Fibroblast of upper back skin (primary cell): Measurements from ENCODE around the gene NR1H3.
A peak's percentile ranks its signal among the peaks of the same experiment; 100 is the strongest.

ENCODE experiments used
- DNase-seq: peaks from one replicate; pipeline ENCODE4 v3.0.0-alpha.2; 2013

NR1H3 gene

DNA sequence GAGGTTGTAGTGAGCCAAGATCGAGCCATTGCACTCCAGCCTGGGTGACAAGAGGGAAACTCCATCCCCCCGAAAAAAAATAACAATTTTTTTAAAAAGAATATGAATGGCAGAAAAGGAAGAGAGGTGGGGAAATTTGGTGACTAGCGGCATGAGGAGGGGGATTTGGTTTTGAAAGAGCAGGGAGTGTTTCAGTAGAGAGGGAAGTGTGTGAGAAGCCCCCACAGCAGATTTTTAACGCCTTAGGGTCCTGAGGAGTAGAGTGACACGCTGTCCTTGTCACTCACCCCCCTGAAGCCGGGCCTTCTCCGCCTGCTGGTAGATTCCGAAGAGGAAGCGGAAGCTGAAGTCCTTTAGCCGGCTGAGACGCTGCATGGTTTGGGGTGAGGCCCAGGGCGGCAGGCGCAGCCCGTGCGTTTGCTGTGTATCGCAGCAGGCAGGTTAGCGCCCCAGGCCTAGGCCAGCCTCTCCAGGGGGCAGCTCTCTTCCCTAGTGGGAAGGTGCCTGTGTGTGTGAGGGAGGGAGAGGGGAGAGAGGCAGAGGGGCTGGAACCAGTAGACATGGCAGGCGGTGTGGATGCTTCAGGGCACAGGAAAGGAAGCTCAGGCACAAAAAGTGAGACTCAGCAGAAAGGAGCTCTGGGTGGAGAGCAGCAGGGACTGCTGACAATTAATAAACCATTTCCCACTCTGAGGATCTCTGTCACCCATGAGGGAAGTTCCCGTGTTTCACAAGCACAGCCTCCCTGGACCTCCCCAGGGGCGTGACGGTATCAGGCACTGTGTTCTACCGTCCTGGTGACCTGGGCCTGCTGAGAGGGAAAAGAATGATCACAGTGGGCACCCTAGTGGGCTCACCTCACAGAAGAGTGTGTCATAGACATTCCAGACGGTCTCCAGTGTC is 13.1 kb upstream of the NR1H3 start:
- DNase-seq = no peak

DNA sequence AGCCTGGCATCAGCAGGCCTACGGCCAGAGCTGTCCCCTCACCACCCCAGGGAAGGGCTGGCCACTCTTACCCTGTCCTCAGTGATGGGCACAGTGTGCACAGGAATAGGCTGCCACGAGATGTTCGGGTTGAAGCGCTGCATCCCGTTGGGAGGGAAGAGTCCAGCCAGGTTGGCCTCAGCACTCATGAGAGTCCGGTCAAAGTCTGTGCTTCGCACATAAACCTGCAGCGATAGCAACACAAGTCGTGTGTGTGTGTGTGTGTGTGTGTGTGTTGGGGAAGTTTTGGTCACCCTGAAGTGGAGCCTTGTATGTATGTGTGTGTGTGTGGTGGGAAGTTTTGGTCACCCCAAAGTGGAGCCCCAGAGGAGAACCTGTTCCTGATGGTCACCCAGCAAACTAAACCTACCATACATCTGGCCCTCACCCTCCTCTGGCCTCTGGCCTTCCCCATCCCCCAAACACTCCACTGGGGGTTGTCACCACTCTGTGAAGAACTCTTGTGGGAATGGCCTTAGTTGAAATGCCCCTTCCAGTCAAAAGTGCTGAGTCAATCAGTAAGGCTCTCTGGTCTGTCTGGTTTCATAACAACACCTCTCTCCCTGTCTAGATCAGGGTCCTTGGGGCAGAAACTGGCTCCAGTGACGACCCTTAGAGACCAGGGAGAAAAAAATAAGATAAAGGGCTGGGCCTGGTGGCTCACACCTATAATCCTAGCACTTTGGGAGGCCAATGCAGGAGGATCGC is 12.0 kb upstream of the NR1H3 start:
- DNase-seq = no peak

DNA sequence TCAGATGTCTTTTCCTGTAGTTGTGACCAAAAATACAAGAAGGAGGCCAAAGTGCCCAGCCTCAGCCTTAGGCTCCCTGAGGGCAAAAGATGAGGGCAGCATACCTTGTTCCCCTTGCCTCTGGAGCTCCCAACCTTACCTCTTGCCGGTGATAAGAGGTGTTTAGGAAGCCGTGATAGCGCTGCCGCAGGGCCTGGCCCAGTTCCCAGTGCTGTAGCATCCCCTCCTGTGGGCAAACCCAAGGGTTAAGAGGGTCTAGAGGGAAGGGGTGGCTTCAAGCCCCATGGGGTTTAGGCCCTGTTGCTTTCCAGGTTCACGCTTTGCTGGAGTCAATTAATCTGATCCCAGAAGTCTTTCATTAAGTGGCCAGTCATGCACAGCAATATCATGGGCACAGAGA is 10.3 kb upstream of the NR1H3 start:
- DNase-seq = no peak

DNA sequence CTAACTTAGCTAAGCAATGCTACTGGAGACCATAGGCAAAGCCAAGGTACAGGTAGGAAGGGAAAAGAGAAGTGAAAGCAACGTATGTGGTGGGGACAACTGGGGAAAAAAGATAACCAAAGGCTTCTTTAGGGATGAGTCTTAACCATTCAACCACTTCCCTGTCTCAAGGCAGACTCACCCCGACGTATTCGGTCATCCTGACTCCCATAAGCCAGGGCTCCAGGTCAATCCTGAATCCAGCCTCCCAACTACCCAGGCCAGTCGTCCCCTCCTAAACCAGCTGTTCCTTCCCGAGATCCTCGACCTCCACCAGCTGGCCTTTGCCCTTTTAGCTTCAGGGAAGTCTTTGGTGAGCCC is 9.5 kb upstream of the NR1H3 start:
- DNase-seq = no peak

DNA sequence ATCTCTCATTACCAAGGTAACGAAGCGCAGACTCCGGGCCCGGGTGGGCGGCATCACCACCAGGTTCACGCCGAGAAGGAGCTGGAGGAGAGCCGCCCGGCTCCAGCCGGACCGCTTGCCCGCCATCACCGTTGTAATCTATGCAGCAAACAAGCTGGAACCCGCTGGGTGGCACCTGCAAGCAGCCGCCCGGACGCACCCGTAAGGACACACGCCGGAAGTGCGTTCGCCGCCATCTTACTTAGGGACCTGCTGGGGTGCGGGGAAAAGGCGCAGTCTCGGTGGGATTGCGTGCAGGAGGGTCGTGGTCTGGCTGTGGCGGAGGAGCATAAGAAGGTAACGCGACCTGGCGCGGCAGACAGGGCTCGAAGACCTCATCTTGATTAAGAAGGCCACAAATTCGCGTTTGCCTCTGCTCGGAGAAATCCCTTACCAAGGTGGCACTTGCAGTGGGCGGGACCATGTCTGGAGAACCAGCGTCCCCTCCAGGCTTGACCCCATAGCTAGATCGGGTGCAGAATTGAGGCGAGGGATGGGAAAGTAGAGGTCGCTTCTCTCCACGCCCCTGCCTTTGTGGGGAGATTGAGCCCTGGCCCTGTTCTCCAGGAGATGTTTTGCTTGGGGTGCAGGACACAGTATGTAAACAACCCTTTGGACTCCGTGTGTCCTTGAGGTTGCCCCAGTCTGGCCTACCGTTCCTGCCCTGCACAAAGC is 9.0 kb upstream of the NR1H3 start, which contains the start of gene ACP2:
Gene ACP2 (minus strand): TSS at position 151 of the 714 bp plus-strand sequence. CDS start 25 bp downstream, at position 126.
- peak; percentile 84 for DNase-seq

DNA sequence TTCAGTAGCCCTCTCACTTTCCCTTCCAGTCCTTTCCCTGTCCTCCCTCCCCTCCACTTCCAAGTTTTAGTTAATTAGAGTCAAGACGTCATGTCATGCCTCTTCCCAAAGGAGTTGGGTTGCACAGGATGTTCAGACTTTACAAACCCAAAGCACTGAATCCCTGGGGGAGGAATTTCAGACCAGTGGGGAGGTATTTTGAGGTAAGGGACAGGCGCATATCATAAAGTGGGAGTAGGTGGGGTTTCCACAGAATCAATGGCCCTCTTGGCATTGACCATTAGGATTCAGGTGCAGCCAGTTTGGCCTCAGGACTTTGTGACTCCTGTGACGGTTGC is 8.4 kb upstream of the NR1H3 start:
- DNase-seq = no peak

DNA sequence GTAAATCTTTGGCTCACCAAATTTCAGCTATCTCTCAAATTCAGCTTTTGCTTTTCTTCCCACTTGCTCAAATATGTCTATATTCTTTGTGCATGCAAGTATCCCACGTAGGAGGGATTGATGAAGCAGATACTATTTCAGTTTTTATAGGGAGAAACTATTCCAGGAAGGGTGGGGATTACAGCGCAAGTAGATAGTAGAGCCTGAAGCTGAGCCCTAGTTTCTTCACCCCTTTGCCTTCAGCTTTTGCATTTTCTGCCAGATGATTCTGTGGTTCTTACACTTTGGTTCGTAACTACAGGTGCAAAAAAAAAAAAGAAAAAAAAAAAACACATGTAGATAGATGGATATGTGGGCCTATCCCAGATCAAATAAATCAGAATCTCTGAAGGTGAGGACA is 6.0 kb upstream of the NR1H3 start:
- DNase-seq = no peak

DNA sequence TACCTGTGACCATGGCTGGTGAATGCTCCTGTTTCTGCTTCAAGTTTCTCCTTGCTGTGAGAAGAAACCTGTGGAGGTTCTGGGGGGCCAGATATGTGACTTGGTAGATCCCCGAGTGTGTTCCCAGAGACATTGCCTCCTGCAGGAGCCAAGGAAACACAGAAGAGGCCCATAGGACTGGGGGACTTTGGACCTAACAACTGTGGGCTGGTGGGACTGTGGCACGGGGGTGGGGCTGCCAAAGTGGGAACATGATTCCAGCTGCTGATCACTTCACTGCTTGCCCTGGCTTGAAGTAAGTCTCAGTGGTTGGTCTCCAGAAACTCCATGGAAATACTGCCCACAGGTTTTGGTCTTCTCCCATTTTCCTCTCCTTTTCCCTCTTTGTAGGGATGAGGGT is 4.1 kb upstream of the NR1H3 start:
- DNase-seq = no peak

DNA sequence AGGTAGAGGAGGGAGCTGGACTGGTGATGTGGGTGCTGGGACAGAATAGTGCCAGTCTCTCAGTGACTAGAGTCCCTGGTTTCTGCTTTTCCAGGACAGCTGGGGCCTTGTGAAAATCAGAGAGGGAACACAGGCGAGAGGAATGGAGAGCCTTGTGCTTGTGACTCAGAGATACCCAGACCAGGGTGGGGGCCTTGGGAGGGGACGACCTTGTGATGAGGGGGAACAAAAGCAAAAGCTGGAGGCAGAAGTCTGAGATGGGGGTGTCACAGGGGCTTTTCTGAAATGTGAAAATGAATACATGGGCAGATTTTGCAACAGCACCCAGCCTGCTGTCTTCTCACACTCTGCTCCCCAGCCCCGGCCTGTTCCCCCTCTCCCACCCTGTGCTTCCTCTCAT is 3.4 kb upstream of the NR1H3 start:
- DNase-seq = no peak

DNA sequence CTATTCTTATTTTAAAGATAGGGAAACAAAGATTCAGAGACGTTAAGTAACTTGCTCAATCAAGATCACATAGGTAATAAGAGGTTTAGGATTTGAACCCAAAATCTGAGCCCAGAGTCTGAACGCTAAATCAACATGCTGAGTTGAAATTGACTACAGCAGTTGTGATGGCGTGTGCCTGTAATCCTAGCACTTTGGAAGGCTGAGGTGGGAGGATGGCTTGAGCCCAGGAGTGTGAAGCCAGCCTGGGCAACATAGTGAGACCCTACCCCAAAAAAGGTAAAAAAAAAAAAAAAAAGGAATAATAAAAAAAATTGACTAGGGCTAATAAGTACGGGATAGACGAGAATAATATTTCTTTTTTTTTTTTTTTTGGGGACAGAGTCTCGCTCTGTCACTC is 1.4 kb upstream of the NR1H3 start:
- no peak for DNase-seq

DNA sequence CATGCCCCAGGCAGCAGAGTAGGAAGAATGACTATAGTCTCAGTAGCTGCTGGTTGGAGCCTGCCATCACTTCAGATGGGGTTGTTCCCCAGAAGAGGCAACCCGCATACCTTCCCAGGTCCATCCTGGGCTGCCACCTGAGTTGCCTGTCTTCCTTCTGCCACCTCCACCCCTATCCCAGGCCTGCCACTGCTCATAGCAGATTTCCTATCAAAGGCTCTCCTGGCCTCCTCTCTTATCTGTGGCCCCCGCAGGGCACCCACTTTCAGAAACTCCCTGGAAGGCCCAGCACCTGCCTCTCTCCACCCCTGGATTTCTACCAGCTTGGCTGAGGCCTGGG is 649 bp upstream of the NR1H3 start:
- no peak for DNase-seq

DNA sequence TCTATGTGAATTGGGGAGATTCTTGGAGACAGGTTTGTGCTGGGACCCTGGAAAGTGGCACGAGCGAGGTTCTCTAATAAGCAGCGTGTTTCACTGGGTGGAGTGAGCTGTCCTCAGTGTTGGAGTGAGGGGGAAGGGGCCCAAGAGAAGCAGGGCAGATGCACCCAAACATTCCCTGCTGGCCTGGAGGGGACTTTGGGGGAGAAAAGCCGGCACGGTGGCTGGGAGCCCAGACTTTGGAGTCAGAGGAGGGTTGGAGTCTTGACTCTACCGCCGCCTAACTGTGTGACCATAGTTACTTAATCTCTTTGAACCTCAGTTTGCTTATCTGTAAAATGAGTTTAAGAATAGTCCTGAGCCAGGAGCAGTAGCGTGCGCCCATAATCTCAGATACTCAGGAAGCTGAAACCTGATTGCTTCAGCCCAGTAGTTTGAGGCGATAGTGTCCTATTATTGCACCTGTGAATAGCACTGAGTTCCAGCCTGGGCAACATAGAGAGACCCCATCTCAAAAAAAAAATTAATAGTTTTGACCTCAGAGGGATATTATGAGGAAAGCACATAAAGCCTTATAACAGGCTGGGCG is 614 bp downstream of the NR1H3 start:
- no peak for DNase-seq

DNA sequence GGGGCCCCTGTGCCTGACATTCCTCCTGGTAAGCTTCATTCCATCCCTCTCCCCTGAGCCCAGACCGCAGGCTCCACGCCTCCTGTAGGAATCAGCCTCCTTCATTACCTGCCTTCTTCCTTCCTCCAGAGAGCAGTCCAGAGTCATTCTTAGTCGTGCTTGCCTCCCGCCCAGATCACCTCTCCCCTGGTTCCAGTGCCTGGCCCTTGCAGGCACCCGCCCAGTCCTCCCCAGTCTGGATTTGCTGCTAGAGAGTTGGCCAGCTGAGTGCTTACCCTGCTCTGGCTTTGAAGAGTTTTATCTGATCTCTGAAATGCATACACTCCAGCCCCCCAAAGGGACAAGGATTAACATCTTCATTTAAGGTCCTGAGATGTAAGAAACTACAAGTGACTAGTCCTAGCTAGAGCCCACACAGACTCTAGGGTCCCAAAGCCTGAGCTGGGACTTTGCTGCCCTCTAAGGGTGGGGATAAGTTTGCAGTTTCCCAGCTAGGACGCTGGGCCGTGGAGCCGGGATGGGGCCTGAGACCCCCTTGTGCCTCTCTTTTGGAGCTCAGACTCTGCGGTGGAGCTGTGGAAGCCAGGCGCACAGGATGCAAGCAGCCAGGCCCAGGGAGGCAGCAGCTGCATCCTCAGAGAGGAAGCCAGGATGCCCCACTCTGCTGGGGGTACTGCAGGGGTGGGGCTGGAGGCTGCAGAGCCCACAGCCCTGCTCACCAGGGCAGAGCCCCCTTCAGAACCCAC is 1.6 kb downstream of the NR1H3 start:
- DNase-seq = no peak

DNA sequence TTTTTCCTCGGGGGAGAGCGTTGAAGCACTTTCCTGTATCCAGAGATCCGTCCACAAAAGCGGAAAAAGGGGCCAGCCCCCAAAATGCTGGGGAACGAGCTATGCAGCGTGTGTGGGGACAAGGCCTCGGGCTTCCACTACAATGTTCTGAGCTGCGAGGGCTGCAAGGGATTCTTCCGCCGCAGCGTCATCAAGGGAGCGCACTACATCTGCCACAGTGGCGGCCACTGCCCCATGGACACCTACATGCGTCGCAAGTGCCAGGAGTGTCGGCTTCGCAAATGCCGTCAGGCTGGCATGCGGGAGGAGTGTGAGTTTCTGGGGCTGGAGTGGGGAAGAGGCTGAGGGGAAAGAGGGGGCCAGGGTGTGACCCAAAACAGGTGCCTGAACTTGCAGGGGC is 2.6 kb downstream of the NR1H3 start:
- DNase-seq = no peak

DNA sequence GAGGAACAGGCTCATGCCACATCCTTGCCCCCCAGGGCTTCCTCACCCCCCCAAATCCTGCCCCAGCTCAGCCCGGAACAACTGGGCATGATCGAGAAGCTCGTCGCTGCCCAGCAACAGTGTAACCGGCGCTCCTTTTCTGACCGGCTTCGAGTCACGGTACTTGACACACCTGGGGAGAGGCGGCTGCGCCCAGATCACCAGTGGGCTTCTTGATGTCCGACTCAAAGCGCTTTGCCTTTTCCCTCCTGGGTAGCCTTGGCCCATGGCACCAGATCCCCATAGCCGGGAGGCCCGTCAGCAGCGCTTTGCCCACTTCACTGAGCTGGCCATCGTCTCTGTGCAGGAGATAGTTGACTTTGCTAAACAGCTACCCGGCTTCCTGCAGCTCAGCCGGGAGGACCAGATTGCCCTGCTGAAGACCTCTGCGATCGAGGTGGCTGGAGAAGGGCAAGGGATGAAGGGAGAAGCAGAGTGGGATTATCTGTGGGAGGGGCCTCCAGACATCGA is 3.5 kb downstream of the NR1H3 start:
- DNase-seq = no peak

DNA sequence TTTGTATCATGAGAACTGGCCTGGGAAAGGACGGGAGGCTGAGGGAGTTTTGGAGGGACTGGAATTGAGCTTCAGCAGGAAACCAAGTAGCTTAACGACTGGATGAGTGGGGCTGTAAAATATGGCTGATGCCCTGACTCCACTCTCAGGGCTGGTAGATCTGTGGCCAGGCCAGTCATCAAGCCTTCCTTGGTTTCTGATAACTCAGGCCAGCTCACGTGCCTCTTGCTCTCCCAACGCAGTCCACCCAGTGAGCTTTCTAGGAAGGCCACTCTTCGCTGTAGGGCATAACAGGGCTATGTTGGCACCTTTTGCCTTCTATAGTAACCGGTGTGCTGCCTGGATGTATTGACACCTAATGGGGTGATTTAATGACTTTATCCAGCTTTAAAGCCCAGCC is 6.3 kb downstream of the NR1H3 start:
- DNase-seq = no peak

DNA sequence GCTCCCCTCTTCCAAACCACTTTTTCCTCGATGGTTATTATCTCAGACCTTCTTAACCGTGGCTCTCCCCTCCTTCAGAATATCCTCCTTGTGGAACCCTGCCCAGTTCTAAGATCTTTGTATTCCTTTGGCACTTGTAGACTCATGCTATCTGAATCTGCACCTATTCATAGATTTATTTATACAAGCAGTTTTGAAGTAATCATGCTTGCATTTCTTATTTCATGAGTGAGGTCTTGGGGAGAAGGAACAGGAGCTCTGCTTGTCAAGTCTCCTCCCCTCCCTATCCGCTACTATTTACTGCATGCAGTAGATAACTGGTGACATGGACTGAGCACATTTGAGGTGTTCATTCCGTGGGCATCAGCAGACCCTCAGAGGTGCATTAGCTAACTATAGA is 6.7 kb downstream of the NR1H3 start:
- DNase-seq = no peak

DNA sequence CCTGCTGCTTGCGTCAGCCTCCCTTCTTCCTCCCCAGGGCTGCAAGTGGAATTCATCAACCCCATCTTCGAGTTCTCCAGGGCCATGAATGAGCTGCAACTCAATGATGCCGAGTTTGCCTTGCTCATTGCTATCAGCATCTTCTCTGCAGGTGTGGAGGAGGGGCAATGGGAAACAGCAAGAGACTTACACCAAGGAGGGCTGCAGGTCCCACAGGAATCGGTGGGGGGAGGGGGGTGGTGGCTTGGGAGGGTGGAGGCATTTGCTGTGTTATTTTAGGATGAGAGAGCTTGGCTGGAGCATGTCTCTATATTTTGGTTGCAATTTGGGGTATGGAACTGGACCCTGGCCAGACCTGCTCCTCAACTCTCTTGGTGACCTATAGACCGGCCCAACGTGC is 10.1 kb downstream of the NR1H3 start:
- no peak for DNase-seq

DNA sequence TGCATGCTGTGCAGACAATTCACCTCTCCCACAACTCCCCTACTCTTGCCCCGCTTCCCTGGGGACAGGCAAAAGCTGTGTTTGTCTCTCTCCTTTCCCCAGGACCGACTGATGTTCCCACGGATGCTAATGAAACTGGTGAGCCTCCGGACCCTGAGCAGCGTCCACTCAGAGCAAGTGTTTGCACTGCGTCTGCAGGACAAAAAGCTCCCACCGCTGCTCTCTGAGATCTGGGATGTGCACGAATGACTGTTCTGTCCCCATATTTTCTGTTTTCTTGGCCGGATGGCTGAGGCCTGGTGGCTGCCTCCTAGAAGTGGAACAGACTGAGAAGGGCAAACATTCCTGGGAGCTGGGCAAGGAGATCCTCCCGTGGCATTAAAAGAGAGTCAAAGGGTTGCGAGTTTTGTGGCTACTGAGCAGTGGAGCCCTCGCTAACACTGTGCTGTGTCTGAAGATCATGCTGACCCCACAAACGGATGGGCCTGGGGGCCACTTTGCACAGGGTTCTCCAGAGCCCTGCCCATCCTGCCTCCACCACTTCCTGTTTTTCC is 10.7 kb downstream of the NR1H3 start:
- DNase-seq = no peak

DNA sequence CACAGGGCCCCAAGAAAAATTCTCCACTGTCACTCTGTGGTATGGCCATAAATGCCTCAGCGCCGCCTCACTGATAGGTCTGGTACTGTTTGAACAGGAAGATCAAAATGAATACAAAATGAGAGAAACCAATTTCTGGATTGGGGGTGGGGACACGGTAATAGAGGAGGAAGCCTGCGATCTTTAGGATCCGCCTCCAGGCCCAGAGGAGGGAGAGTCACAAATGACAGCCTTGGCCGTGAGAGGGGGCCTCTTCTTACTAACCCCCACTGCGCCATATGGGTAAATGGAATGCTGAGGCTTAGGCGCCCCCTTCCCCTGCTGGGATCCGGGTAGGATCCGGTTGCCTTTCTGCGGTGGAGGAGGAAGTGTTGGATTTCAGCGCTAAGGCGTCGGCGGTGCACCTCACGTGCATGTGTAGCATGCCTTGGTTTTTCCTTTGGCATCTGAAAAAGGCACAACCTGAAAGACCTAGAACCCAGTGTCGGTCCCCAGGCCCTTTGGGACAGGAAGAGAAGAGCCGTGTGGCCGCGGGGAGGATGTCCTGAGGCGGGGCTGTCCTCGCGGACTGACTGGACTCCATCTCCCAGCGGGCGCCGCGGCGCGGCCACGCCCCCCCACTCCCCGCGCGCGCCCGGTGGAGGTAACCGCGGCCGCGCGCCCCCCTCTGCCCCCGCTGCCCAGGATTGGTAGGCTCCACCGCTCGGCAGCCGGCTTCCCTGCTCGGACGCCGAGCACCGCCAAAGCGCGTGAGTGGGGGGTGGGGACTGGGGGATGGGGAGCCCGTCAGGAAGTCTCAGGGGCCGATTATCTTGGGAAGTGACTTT is 11.4 kb downstream of the NR1H3 start:
- peak; percentile 91 for DNase-seq

DNA sequence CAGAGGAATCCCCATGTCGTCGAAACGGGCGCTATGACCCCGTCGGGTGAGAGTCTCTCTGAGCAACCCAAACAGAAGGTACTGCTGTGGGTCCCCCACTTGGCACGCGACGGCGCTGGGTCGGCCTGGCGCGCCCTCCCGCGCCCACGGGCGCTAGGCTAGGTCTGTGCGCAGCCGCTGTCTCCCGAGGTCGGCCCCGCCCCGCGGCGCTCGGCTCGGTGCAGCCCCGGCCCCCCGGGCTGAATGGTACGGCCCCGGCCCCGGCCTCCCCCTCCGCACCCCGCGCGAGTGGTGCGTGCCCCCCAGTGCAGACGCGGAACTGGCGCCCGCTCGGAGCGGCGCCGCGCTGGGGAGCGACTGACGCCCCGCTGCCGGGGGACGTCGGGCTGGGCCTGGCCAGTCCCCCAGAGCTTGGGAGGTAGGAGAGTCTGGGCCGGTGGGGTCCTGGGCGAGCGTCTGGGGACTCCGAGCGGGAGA is 12.1 kb downstream of the NR1H3 start, which contains the start of gene MADD:
Gene MADD (plus strand): TSS at position 305 of the 477 bp plus-strand sequence.
- DNase-seq = peak; percentile 81
